Measurements from ENCODE around the gene XIAP. TPM values are rescaled to one million over a fixed set of nuclear protein-coding genes. Genes with fewer than 3 reads are reported as not detected.
A peak's percentile ranks its signal among the peaks of the same experiment; 100 is the strongest.

Gene XIAP
- total RNA-seq, 1 experiment from 2014 or later = 29.2 TPM

DNA sequence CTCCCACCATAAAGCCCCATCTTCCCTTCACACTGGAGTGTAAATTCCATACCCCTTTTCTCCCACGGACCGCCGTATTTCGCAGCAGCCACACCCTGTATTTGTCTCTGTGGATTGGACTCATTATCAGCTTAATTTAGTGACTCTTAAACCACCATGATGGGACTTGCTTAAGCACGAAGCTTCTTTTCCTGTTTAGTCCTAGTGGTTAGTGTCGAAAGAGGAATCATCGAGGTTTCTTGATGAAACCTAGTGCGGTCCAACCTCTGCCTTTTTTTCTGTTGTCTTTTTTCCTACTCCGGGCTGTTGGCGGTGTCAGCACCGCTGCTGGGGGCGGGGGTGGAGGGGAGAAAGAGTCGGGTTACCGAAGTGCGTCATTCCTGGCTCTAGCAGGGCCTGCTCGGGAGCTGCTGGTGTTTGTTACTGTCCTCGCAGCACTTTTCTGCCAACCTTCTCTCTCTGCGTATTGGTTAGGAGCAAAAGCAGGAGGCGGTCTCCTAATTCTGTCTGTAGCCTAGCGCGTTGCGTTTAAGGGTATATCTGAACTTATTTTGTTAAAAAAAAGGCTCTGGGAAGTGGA, 103.0 kb downstream of the XIAP start:
- Histone ChIP-seq H3K4me3 (ENCODE audit: low read length) (peak overlapping the region; percentile 91), H3K4me1 (ENCODE audit: insufficient read depth, low read length) (peaks cover 22% of the 10 kb centered on the region), H4K20me1 (ENCODE audit: low read length) (peaks cover 21% of the 10 kb centered on the region), H3K79me2 (ENCODE audit: low read length) (peaks cover 82% of the 10 kb centered on the region), H3K9ac (ENCODE audit: low read length) (peak overlapping the region; percentile 99), H2AFZ (ENCODE audit: low read length) (no peak overlapping the region), H3K4me2 (ENCODE audit: low read length) (peak overlapping the region; percentile 91), H3K9me3 (ENCODE audit: low read length) (no peaks in the 10 kb centered on the region), H3K27me3 (ENCODE audit: low read length) (no peaks in the 10 kb centered on the region), H3K36me3 (ENCODE audit: low read depth, low read length) (no peaks in the 10 kb centered on the region), H3F3A (ENCODE audit: low read length, unreplicated experiment) (no peaks in the 10 kb centered on the region), H3K27ac (ENCODE audit: low read length) (peak overlapping the region; percentile 96), H3K9me2 (replicated peaks; ENCODE audit: low read length) (no peaks in the 10 kb centered on the region)
- intact Hi-C loops (cut with micrococcal nuclease) = loop anchor here (1.0 to 5.0 kb wide), 3 partner anchors 12 to 1169 kb away; no protein-coding TSS in a partner anchor
- no TSS peak for BruUV-seq (replicated peaks)
- DNase-seq (peak; percentile 93), ATAC-seq (peak; percentile 64)
- ChIA-PET POLR2A (ENCODE audit: unreplicated experiment) (interaction anchor here (0.6 to 0.7 kb wide), 2 partner anchors 10 to 230 kb away, joined by 3 to 12 read pairs; partner anchors contain the start of gene THOC2), CTCF (interaction anchor here (1.4 to 2.1 kb wide), 2 partner anchors 14 to 130 kb away, joined by 3 to 11 read pairs; no protein-coding TSS in a partner anchor)
- TF ChIP-seq, protein P1, sequence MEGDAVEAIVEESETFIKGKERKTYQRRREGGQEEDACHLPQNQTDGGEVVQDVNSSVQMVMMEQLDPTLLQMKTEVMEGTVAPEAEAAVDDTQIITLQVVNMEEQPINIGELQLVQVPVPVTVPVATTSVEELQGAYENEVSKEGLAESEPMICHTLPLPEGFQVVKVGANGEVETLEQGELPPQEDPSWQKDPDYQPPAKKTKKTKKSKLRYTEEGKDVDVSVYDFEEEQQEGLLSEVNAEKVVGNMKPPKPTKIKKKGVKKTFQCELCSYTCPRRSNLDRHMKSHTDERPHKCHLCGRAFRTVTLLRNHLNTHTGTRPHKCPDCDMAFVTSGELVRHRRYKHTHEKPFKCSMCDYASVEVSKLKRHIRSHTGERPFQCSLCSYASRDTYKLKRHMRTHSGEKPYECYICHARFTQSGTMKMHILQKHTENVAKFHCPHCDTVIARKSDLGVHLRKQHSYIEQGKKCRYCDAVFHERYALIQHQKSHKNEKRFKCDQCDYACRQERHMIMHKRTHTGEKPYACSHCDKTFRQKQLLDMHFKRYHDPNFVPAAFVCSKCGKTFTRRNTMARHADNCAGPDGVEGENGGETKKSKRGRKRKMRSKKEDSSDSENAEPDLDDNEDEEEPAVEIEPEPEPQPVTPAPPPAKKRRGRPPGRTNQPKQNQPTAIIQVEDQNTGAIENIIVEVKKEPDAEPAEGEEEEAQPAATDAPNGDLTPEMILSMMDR (conservative IDR thresholded peaks at IDR 0.05; ENCODE audit: low read depth, low read length) = no peak
- TF ChIP-seq EZH2phosphoT487 (IDR thresholded peaks at IDR 0.05; ENCODE audit: borderline replicate concordance, low read length) = no peak
- TF ChIP-seq EZH2 (IDR thresholded peaks at IDR 0.05; ENCODE audit: low read length, unreplicated experiment) = no peak

Other genes starting within 250 kb of the XIAP start
- 69.1 and 78.0 TPM in 2 replicates for gene THOC2, start 127.0 kb upstream of the XIAP start, total RNA-seq (2014; rRNA removed)
- gene STAG2, start 101.7 kb downstream of the XIAP start, total RNA-seq (2014; rRNA removed) = 92.1 and 95.4 TPM in 2 replicates

Measured in PC-3 (cell line).